PFSK-1 (cell line): Measurements from ENCODE around the gene ZNF511.

Source experiments
- FOXP2 ChIP-seq: optimal IDR thresholded peaks from 2 replicates; pipeline ENCODE3; 2011; ENCODE audit warnings: borderline replicate concordance, control low read depth, inconsistent platforms; ENCODE audit not compliant: insufficient read depth; ENCODE audit errors: extremely low read length, extremely low read depth
- POLR2AphosphoS5 ChIP-seq: IDR thresholded peaks from 2 replicates; pipeline ENCODE4 v1.6.1; 2012; ENCODE audit warnings: low read depth, mild to moderate bottlenecking, control low read depth, low read length, moderate library complexity
- REST ChIP-seq, 2 experiments: IDR thresholded peaks; 2 replicates each; pipeline versions ENCODE4 v1.6.1 to v1.8.0; 2011 to 2012; ENCODE audit warnings: low read depth in 2 of 2, low read length in 2 of 2, control low read depth in 1 of 2, inconsistent platforms in 1 of 2, mild to moderate bottlenecking in 1 of 2, moderate library complexity in 1 of 2; ENCODE audit not compliant: insufficient read depth in 1 of 2
- SIN3A ChIP-seq: IDR thresholded peaks from 2 replicates; pipeline ENCODE4 v1.6.1; 2012; ENCODE audit warnings: mild to moderate bottlenecking, low read length, moderate library complexity, borderline replicate concordance; ENCODE audit not compliant: insufficient read depth
- TAF1 ChIP-seq: IDR thresholded peaks from 2 replicates; pipeline ENCODE4 v1.6.1; 2012; ENCODE audit warnings: low read length, control low read depth, borderline replicate concordance; ENCODE audit not compliant: insufficient read depth

ZNF511 gene

GRCh38 chr10:133289761-133290160 is 19.0 kb upstream of the ZNF511 start:
- TF ChIP-seq TAF1 (no peak), POLR2AphosphoS5 (no peak), FOXP2 (no peak), REST (IDR thresholded peaks at IDR 0.05; ENCODE audit: insufficient read depth in 1 of 2, low read depth in 2 of 2, low read length in 2 of 2) (no peak), SIN3A (no peak)

GRCh38 chr10:133292919-133293809 is 15.6 kb upstream of the ZNF511 start:
- TF ChIP-seq SIN3A, result no peak
- no peak for TF ChIP-seq FOXP2
- TF ChIP-seq TAF1, result no peak
- TF ChIP-seq POLR2AphosphoS5, result no peak
- TF ChIP-seq REST (IDR thresholded peaks at IDR 0.05; ENCODE audit: insufficient read depth in 1 of 2, low read depth in 2 of 2, low read length in 2 of 2), result no peak

DNA sequence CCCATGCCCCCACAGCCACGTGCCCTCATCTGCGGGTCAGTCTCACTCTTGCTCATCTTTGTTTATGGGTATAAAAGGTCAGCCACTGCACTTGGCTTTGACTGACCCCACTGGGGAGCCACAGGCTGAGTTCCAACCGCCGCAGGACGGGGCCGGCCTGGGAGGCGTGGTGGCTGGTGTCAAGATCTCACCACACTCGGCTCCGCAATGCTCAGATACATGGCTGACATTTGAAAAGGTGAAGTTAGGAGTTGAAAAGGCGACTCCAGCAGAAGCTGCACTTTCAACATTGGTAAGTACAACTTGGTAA is 14.9 kb upstream of the ZNF511 start:
- TF ChIP-seq SIN3A, result no peak
- no peak for TF ChIP-seq TAF1
- no peak for TF ChIP-seq REST (IDR thresholded peaks at IDR 0.05; ENCODE audit: insufficient read depth in 1 of 2, low read depth in 2 of 2, low read length in 2 of 2)
- TF ChIP-seq POLR2AphosphoS5, result no peak
- TF ChIP-seq FOXP2, result no peak

DNA sequence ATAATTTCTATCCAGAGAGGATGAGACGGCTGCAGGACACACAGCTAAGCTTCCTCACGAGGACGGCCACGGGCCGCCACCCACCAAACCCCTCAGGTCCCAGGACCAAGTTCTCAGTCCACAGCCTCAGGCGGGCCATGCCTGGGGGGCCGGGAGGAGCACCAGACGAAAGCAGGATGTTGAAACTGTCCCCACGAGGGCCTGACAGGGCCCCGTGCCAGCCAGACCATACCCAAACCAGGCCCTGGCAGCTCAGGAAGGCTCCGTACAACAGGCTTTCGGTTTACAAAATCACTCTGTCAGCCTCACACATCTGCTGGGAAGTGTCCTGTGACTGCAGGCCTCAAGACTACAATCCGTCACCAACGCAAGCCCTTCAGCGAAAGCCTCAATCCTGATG is 14.5 kb upstream of the ZNF511 start:
- TF ChIP-seq FOXP2 (no peak), POLR2AphosphoS5 (no peak), TAF1 (no peak), SIN3A (no peak), REST (IDR thresholded peaks at IDR 0.05; ENCODE audit: insufficient read depth in 1 of 2, low read depth in 2 of 2, low read length in 2 of 2) (no peak)
